Activated CD8-positive, alpha-beta memory T cell treated with anti-CD3 and anti-CD28 coated beads, Interleukin-2, amount 50 U/mL, for 24 hours (primary cell): ENCODE results near the gene FBXW8.

Experiments used
- DNase-seq: peaks from one replicate; pipeline ENCODE4 v3.0.0-alpha.2; 2020; ENCODE audit errors: extremely low read depth

Gene FBXW8

GRCh38 chr12:116887244-116887643 is 23.5 kb upstream of the FBXW8 start:
- DNase-seq, result no peak

- DNase-seq, result no peak
Measured at GRCh38 chr12:116887897-116888296, 22.9 kb upstream of the FBXW8 start.

GRCh38 chr12:116890330-116890729 is 20.4 kb upstream of the FBXW8 start:
- DNase-seq, result no peak

- DNase-seq, result no peak
Measured at GRCh38 chr12:116891019-116891418, 19.7 kb upstream of the FBXW8 start.

- no peak for DNase-seq
Measured at GRCh38 chr12:116892349-116893140, 18.2 kb upstream of the FBXW8 start.

GRCh38 chr12:116894913-116895312 is 15.8 kb upstream of the FBXW8 start:
- DNase-seq, result no peak

- no peak for DNase-seq
Measured at GRCh38 chr12:116896411-116896924, 14.3 kb upstream of the FBXW8 start.

GRCh38 chr12:116897476-116897875 is 13.3 kb upstream of the FBXW8 start:
- DNase-seq, result no peak

GRCh38 chr12:116898669-116899068 is 12.1 kb upstream of the FBXW8 start:
- DNase-seq, result no peak

- DNase-seq, result no peak
Measured at GRCh38 chr12:116901612-116902011, 9.1 kb upstream of the FBXW8 start.

GRCh38 chr12:116903818-116904217 is 6.9 kb upstream of the FBXW8 start:
- DNase-seq, result no peak

- no peak for DNase-seq
Measured at GRCh38 chr12:116906285-116906684, 4.5 kb upstream of the FBXW8 start.

- no peak for DNase-seq
Measured at GRCh38 chr12:116910280-116910644, 488 bp upstream of the FBXW8 start.

- no peak for DNase-seq
Measured at GRCh38 chr12:116915326-116915725, 4.6 kb downstream of the FBXW8 start.

- DNase-seq, result no peak
Measured at GRCh38 chr12:116916122-116916521, 5.4 kb downstream of the FBXW8 start.

- DNase-seq, result no peak
Measured at GRCh38 chr12:116916714-116917114, 6.0 kb downstream of the FBXW8 start.

- DNase-seq, result no peak
Measured at GRCh38 chr12:116918464-116918863, 7.7 kb downstream of the FBXW8 start.

- DNase-seq, result no peak
Measured at GRCh38 chr12:116919247-116919661, 8.5 kb downstream of the FBXW8 start.

- no peak for DNase-seq
Measured at GRCh38 chr12:116919706-116920485, 9.1 kb downstream of the FBXW8 start.

- DNase-seq, result no peak
Measured at GRCh38 chr12:116920939-116921338, 10.2 kb downstream of the FBXW8 start.

GRCh38 chr12:116922194-116922897 is 11.6 kb downstream of the FBXW8 start:
- no peak for DNase-seq
